GM18508 (cell line): ENCODE data around the gene TCHP.
"Not testable (repeated sequence)": the region's sequence is repeated elsewhere in the genome, so short reads cannot be mapped to it uniquely, and the experiment has no call there.

Source experiments
- ATAC-seq: cut with Tn5 transposase; IDR thresholded peaks from one replicate; pipeline ENCODE4 v1.9.1; 2021; ENCODE audit warnings: moderate number of reproducible peaks; ENCODE audit not compliant: insufficient read depth, unreplicated experiment

TCHP gene

GRCh38 chr12:109928058-109928656 is 28.1 kb downstream of the TCHP start:
- no peak for ATAC-seq

- ATAC-seq: not testable (repeated sequence)
Measured at GRCh38 chr12:109929326-109929725, 29.3 kb downstream of the TCHP start.

- no peak for ATAC-seq
Measured at GRCh38 chr12:109930028-109930800, 30.1 kb downstream of the TCHP start.

GRCh38 chr12:109931143-109931542 is 31.1 kb downstream of the TCHP start:
- no peak for ATAC-seq

- no peak for ATAC-seq
Measured at GRCh38 chr12:109932878-109933503, 32.9 kb downstream of the TCHP start.

- ATAC-seq: no peak
Measured at GRCh38 chr12:109934026-109934425, 34.0 kb downstream of the TCHP start.

- no peak for ATAC-seq
Measured at GRCh38 chr12:109937371-109937770, 37.3 kb downstream of the TCHP start.

GRCh38 chr12:109938947-109939346 is 38.9 kb downstream of the TCHP start:
- no peak for ATAC-seq

- no peak for ATAC-seq
Measured at GRCh38 chr12:109939504-109939903, 39.4 kb downstream of the TCHP start.

- no peak for ATAC-seq
Measured at GRCh38 chr12:109940339-109940923, 40.4 kb downstream of the TCHP start.

GRCh38 chr12:109943811-109944210 is 43.7 kb downstream of the TCHP start:
- ATAC-seq: no peak

GRCh38 chr12:109944561-109945359 is 44.7 kb downstream of the TCHP start:
- ATAC-seq: no peak

- no peak for ATAC-seq
Measured at GRCh38 chr12:109946505-109946904, 46.4 kb downstream of the TCHP start.

GRCh38 chr12:109946913-109947312 is 46.8 kb downstream of the TCHP start:
- ATAC-seq: no peak

GRCh38 chr12:109947521-109947920 is 47.4 kb downstream of the TCHP start:
- no peak for ATAC-seq

GRCh38 chr12:109948368-109948767 is 48.3 kb downstream of the TCHP start:
- no peak for ATAC-seq

GRCh38 chr12:109949089-109949488 is 49.0 kb downstream of the TCHP start:
- ATAC-seq: no peak

GRCh38 chr12:109950625-109951024 is 50.6 kb downstream of the TCHP start:
- ATAC-seq: no peak

GRCh38 chr12:109951136-109951535 is 51.1 kb downstream of the TCHP start:
- ATAC-seq: no peak

- no peak for ATAC-seq
Measured at GRCh38 chr12:109951751-109952150, 51.7 kb downstream of the TCHP start.
